GM21423 (cell line): ENCODE data around the gene IMMP2L.
A peak's percentile ranks its signal among the peaks of the same experiment; 100 is the strongest.
"Not testable (repeated sequence)": the region's sequence is repeated elsewhere in the genome, so short reads cannot be mapped to it uniquely, and the experiment has no call there.

Experiments
- ATAC-seq: cut with Tn5 transposase; IDR thresholded peaks from one replicate; pipeline ENCODE4 v1.9.1; 2021; ENCODE audit warnings: mild to moderate bottlenecking, moderate library complexity; ENCODE audit not compliant: unreplicated experiment

The IMMP2L gene

DNA sequence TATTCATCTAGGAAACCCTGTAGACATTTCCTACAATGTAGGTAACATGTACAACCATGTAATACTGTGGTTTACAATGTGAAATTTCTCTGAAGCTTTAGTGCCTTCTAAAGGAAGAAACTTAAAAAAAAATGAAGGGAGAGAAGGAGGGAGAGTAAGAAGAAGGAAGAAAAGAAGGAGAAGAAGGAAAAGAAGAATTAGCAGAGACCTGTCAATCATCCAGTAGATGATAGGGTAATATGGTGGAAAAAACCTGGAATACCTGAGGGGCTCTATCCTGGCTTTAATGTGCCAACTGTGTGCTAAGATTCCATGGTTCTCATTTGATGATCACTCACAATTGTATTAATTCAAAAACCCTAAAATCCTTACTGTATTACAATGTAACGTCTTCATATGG lies 474.0 kb downstream of the IMMP2L start:
- no peak for ATAC-seq

DNA sequence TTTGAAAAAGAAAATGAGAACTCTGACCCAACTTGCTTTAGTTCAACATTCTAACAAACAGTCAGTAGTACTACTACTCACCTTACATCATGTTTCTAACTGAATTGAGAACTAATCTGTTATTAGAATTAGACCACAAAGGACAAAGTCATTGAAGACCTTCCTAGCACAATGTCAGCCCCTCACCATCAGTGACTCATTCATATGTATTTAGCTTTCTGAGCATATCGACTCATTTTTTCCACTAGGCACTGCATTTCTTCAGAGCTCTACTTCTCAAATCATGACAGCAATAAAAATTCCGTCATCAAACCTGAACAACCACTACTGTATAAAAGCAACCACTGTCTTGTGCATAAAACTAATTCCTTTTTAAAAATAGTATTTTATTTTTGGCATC lies 475.8 kb downstream of the IMMP2L start:
- no peak for ATAC-seq

DNA sequence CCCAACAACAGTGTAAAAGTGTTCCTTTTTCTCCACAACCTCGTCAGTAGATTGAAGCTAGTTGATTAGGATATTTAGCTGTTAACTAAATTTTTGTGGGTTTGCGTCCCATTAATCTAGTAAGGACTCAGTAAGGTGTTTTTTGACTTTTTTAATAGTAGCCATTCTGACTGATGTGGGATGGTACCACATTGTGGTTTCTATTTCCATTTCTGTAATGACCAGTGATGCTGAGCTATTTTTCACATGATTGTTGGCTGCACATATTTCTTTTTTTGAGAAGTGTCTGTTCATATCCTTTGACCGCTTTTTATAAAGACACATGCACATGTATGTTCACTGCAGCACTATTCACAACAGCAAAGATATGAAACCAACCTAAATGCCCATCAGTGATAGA lies 476.9 kb downstream of the IMMP2L start:
- ATAC-seq = no peak

DNA sequence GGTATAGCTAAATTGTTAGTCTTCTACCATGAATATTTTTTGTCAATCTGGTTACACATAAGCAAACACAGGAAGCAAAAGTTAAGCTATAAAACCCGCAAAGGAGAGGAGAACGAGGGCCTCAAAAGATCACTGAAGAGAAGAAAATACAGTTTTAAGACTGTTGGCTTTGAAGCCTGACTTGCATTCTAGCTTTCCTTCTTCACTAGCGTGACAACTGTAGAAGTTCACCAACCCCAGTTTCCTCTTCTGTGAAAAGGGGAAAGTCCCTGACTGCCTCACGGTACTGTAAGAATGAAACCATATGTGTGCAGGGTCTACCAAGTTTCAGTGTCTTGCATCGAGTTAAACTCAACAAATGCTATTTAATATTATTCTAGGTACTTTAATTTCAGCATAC lies 478.9 kb downstream of the IMMP2L start:
- ATAC-seq = peak; percentile 99

GRCh38 chr7:111082351-111082750 lies 479.9 kb downstream of the IMMP2L start:
- no peak for ATAC-seq

GRCh38 chr7:111081546-111082267 lies 480.6 kb downstream of the IMMP2L start:
- no peak for ATAC-seq

- ATAC-seq = peak; percentile 13
Measured at GRCh38 chr7:111080495-111081105, 481.7 kb downstream of the IMMP2L start.

DNA sequence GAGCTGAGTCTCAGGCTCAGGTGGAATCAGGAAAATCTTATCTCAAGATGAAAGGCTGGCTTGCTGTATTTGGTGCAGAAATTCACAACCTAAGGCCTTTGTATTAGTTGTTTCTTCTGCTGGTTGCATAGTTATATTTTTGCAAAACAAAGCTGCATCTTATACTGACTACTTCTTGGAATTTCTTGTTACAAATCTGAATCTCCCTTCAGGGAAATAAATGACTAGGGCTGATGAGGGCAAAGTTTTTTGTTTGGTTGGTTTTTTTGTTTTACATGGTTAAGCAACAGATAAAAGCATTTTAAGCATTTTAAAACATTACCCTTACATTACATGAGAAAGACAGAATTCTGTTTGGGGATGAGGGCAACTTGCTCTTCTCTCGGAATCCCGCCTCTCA lies 485.3 kb downstream of the IMMP2L start:
- ATAC-seq = no peak

DNA sequence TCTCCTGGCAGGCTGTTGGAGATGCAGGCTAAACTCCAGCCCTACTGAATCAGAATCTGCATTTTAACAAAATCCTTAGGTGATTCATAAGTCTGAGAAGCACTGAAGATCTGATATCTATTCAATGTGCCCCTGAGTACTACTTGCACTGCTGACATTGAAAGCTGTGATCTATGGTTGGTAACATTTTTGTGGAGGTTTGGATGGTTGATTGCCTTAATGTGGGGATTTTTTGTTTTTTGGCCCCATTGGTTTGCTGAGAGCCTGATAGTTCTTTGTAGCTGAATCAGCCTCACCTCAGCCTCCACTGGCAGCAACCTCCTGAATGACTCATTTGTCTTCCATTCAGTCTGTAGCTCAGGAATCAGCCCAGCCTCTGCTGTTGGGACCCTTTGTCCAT lies 486.1 kb downstream of the IMMP2L start:
- no peak for ATAC-seq

- ATAC-seq = no peak
Measured at GRCh38 chr7:111075498-111075897, 486.8 kb downstream of the IMMP2L start.

DNA sequence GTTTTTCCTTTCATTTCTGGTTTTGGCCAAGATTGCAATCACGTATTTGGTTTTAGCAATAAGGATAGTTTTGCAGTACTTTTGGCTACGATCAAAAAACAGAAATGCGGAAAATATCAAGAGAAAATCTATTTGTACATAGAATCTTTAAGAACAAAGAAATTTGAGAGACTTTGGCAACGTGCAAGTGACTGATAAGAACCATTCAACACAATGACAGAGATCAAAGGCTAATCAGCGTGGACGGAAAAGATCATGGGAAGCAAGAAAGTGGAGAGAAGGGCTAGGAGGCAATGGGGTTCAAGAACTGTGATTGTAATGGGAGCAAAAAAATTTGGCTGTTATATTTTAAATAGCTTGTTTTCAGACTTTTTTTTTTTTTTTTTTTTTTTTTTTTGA lies 487.5 kb downstream of the IMMP2L start:
- ATAC-seq = no peak

- no peak for ATAC-seq
Measured at GRCh38 chr7:111074071-111074747, 488.1 kb downstream of the IMMP2L start.

DNA sequence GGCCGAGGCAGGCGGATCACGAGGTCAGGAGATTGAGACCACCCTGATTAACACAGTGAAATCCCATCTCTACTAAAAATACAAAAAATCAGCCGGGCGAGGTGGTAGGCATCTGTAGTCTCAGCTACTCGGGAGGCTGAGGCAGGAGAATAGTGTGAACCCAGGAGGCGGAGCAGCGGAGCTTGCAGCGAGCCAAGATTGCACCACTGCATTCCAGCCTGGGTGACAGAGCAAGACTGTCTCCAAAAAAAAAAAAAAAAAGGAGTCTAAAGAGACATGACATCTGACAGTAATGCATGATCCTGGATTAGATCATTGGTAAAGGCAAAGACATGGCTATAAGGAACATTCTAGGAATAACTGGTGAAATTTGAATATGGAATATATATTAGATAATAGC lies 489.6 kb downstream of the IMMP2L start:
- not testable (repeated sequence) for ATAC-seq

DNA sequence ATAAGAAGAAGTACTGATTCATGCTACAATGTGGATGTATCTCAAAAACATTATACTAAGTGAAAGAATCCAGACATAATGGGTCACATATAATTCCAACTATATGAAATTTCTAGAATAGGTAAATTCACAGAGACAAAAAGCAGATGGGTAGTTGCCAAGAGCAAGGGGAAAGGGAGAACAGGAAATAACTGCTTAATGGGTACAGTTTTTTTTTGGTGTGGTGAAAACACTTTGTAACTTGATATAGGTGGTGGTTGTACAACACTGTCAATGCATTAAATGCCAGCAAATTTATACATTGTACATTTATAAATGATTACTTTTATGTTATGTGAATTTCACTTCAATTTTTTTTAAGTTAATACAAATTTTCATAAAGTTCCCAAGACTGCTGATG lies 490.7 kb downstream of the IMMP2L start:
- no peak for ATAC-seq

GRCh38 chr7:111068618-111069017 lies 493.7 kb downstream of the IMMP2L start:
- no peak for ATAC-seq

GRCh38 chr7:111067682-111068081 lies 494.6 kb downstream of the IMMP2L start:
- ATAC-seq = no peak

- ATAC-seq = no peak
Measured at GRCh38 chr7:111067251-111067650, 495.0 kb downstream of the IMMP2L start.

DNA sequence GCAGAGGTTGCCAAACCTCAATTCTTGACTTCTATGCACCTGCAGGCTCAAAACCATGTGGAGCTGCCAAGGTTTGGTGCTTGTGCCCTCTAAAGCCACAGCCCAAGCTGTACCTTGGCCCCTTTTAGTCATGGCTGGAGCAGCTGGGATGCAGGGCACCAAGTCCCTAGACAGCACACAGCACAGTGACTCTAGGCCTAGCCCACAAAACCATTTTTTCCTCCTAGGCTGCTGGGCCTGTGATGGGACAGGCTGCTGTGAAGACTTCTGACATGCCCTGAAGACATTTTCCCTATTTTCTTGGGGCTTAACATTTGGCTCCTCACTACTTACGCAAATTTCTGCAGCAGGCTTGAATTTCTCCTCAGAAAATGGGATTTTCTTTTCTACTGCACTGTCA lies 499.1 kb downstream of the IMMP2L start:
- no peak for ATAC-seq

GRCh38 chr7:111059833-111060232 lies 502.5 kb downstream of the IMMP2L start:
- ATAC-seq = no peak

- no peak for ATAC-seq
Measured at GRCh38 chr7:111057066-111057465, 505.2 kb downstream of the IMMP2L start.

DNA sequence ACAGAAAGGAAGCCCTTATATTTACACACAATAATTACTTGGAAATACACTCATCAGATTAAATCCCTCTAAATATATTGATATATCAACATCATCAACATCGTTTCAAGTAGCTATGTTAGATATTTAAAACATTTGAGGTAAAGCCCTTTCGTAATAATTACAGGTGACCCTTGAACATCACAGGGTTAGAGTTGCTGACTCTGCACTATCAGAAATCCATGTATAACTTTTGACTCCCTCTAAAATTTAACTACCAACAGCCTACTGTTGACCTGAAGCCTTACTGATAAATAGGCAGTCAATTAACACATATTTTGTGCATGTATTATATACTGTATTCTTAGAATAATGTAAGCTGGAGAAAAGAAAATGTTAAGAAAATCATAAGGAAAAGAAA lies 505.9 kb downstream of the IMMP2L start:
- ATAC-seq = no peak

DNA sequence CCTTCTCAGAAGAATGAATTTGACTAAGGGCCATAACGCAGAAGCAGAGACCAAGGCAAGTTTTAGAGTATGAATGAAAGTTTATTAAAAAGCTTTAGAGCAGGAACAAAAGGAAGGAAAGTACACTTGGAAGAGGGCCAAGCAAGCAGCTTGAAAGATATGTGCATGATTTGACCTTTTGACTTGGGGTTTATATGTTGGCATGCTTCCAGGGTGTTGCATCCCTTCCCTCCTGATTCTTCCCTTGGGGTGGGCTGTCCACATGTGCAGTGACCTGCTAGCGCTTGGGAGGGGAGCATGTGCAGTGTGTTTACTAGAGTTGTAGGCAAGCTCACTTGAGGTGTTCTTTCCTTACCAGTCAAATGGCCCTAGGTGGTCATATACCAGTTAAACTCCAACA lies 509.3 kb downstream of the IMMP2L start:
- ATAC-seq = no peak
